GM18861 (cell line): ENCODE measurements around the gene MYT1.

ENCODE experiments used
- ATAC-seq: cut with Tn5 transposase; IDR thresholded peaks from one replicate; pipeline ENCODE4 v1.9.1; 2021; ENCODE audit not compliant: unreplicated experiment

The MYT1 gene

GRCh38 chr20:64212755-64213154 is 48.5 kb downstream of the MYT1 start:
- ATAC-seq, result no peak

DNA sequence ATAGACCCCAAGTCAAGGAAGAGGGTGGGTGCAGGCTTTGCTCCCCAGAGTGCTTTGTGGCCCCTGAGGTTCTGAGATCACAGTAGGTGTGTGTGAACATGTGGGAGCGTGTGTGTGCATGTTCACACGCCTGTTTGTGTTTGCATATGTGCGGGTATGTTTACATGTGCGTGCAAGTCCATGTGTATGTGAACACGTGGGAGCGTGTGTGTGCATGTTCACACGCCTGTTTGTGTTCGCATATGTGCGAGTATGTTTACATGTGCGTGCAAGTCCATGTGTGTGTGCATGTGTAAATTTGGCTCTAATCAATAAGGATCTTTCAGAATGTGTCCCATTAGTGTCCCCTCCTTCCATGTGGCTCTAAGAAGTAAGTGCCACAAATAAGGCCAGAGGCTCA is 49.9 kb downstream of the MYT1 start:
- ATAC-seq, result no peak

- no peak for ATAC-seq
Measured at GRCh38 chr20:64214952-64215351, 50.7 kb downstream of the MYT1 start.

GRCh38 chr20:64216036-64216435 is 51.8 kb downstream of the MYT1 start:
- no peak for ATAC-seq

DNA sequence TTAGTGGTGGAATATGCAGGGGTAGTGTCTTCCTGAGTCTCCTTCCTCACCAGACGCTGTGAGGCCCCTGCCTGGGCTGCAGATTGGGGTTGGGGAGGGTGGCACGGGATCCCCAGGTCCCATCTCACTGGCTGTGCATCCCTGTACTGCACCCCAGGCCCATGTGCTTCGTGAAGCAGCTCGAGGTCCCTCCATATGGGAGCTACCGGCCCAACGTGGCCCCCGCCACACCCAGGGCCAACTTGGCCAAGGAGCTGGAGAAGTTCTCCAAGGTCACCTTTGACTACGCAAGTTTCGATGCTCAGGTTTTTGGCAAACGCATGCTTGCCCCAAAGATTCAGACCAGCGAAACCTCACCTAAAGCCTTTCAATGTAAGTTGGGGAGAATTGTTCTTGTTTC is 52.7 kb downstream of the MYT1 start:
- no peak for ATAC-seq

- ATAC-seq, result no peak
Measured at GRCh38 chr20:64217539-64218221, 53.4 kb downstream of the MYT1 start.

DNA sequence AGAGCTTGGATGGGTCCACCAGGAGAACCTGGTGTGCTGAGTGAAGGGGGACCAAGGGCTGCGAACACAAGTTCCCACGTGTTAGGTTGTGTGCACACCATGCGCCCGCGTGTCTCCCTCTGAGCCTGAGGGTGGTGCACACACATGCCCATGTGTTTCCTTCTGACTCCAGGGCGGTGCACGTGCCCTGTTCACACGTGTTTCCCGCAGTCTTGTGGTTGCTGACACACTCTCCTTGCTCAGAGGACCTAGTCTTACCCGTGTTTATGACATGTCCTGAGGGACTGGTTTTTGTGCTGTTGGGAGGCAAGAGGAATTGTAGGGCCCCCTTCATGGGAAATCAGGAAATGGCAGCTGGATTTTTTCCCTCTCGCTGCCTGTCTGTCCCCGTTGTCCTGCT is 55.0 kb downstream of the MYT1 start:
- ATAC-seq, result no peak

- ATAC-seq, result no peak
Measured at GRCh38 chr20:64219730-64220129, 55.5 kb downstream of the MYT1 start.

DNA sequence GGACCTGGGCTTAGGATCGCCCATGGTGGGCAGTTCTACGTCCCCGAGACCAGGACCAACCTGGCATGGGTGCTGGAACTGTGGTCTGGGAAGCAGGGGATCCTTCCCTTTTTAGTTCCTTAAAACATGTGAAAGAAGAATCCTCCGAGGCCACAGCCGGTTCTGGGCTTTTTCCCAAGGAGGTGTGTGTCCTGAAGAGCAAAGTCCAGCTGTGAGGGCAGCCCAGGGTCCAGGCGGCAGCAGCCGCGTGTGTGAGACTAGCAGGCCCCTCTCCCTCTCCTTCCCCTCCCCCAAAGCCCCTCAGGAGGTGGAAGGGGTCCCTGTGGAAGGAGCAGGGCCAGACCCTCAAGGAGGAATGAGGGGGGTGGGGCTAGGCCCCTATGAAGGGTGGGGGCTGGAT is 56.2 kb downstream of the MYT1 start:
- no peak for ATAC-seq

DNA sequence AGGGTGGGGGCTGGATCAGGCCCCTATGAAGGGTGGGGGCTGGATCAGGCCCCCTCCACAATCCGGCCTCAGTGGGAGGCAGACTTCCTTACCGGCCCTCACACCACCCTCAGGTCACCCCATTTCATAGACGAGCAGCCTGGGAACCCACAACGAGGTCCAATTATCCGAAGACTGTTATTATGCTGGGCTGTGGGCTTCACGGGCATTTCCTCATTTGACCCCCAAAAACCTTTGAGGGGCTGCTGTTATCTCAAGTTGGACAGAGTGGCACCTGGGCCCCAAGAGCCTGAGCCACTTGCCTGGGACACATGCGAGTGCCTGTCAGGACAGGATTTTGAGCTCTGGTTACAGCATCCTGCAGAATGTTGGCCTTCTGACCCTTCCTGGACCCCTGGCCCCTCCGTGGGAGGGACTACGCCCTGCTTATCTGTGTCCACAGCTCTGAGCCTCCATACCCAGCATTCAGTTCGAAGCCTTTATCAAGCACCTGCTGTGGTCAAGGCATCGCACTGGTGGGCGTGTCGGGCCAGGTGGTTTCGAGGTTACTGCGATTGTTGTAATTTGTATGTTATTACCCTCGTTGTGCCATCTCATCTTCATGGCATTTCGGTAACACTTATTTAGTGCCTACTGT is 56.8 kb downstream of the MYT1 start:
- no peak for ATAC-seq

GRCh38 chr20:64222291-64222735 is 58.1 kb downstream of the MYT1 start:
- no peak for ATAC-seq

DNA sequence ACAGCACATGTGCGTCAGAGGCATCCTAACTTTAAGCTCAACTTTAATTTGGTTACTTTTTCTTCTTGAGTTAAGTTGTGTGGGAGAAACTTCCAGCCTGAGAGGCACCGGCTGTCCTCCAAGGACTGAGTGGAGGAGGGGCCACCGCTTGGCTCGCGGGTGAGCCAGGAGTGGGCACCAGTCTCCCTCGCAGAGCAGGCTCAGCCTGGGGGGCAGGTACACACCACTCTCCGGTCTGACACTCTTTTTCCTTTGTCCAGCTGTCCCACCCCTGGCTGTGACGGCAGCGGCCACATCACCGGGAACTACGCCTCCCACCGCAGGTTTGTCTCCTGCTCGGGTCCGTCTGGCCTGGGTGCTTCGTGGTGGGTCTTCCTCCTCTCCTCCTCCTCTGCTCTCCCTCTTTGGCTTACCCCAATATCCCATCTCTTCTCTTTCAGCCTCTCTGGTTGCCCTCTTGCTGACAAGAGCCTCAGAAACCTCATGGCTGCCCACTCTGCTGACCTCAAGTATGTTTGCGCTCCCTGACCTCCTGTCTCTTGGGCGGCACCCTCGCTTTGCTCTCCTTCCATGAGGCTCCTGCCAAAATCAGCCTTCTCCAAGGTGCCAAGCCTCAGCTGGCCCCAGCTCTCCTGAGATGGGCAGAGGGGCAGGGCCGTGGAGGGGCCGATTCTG is 58.7 kb downstream of the MYT1 start:
- no peak for ATAC-seq

- no peak for ATAC-seq
Measured at GRCh38 chr20:64223526-64224067, 59.3 kb downstream of the MYT1 start.

GRCh38 chr20:64224351-64225170 is 60.3 kb downstream of the MYT1 start:
- ATAC-seq, result no peak

GRCh38 chr20:64225171-64225595 is 60.9 kb downstream of the MYT1 start:
- ATAC-seq, result no peak

- ATAC-seq, result no peak
Measured at GRCh38 chr20:64225828-64226598, 61.8 kb downstream of the MYT1 start.

DNA sequence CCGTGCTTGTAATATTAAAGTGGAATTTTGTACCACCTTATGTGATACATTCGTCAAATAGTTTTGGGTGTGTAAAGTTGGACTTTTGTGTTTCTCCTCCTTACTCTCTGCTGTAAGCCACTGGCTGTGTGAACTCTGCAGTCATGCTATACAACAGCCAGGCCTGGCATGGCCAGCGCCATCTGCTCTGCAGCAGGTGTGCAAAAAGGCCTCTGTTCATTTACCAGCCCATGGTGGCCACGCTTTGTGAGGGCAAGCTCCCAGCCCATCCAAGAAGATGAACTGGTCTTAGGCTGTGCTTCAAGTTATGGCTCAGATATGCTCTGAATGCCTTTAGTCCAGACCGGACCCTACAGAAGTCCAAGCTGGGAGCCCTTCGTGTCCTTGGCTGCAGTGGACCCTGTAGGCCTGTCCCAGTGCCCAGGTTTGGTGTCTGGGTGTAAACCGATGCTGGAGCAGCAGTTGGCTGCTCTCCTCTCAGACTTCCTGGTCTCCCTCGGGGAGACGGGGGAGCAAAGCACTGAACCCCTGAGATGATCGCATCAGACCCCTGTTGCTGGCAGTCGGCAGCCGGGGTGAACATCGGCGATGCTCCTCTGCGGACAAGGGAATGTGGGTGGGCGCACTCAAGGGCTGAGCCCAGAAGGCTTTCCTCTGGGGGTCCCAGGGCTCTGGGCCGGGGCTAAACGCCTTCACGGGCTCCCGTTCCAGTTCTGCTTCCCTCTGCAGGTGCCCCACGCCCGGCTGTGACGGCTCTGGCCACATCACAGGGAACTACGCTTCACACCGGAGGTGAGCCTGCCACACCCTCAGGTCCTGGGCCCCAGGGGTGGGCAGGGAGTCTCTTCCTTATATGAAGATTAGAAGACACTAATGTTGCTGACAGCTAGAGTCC is 62.7 kb downstream of the MYT1 start:
- no peak for ATAC-seq

DNA sequence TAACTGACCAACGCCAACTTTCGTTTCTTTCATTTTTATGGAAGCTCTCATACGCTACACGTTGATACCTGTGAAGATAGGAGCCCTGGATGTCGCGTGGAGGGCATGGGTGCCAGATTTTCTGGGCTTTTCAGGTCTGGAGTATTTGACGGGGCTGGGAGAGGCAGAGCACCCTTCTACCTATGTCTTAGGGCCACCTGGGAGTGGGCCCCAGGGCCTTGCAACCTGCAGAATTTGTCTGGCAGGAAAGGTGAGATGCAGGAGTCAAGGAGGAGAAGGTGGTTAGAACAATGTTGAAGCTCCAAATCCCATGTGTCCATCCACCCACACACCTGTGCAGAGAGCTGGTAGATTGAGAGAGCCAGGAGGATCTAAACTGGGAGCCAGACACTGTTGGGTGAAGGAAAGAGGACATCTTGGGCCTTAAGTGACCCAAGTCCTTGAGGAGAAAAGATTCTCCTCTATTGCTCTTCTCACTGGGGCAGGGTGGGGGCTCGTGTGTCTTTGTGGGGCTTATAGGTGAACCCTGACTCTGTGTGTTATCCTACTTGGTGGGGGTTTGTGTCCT is 63.9 kb downstream of the MYT1 start:
- ATAC-seq, result no peak
